GM19467 (cell line): ENCODE data around the gene EHD2.
"Not testable (repeated sequence)": the region's sequence is repeated elsewhere in the genome, so short reads cannot be mapped to it uniquely, and the experiment has no call there.

Experiments used
- ATAC-seq: cut with Tn5 transposase; IDR thresholded peaks from one replicate; pipeline ENCODE4 v1.9.1; 2021; ENCODE audit warnings: mild to moderate bottlenecking, moderate library complexity; ENCODE audit not compliant: unreplicated experiment

EHD2 gene, protein sequence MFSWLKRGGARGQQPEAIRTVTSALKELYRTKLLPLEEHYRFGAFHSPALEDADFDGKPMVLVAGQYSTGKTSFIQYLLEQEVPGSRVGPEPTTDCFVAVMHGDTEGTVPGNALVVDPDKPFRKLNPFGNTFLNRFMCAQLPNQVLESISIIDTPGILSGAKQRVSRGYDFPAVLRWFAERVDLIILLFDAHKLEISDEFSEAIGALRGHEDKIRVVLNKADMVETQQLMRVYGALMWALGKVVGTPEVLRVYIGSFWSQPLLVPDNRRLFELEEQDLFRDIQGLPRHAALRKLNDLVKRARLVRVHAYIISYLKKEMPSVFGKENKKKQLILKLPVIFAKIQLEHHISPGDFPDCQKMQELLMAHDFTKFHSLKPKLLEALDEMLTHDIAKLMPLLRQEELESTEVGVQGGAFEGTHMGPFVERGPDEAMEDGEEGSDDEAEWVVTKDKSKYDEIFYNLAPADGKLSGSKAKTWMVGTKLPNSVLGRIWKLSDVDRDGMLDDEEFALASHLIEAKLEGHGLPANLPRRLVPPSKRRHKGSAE

GRCh38 chr19:47713046-47714021, at the start of gene EHD2:
Gene EHD2, plus strand, starts transcription at chr19:47713422. Its CDS starts 3,191 bp downstream, at chr19:47716613.
- ATAC-seq = no peak

- no peak for ATAC-seq
These were observed 49.7 kb upstream of the EHD2 start for GRCh38 chr19:47663435-47663910.

DNA sequence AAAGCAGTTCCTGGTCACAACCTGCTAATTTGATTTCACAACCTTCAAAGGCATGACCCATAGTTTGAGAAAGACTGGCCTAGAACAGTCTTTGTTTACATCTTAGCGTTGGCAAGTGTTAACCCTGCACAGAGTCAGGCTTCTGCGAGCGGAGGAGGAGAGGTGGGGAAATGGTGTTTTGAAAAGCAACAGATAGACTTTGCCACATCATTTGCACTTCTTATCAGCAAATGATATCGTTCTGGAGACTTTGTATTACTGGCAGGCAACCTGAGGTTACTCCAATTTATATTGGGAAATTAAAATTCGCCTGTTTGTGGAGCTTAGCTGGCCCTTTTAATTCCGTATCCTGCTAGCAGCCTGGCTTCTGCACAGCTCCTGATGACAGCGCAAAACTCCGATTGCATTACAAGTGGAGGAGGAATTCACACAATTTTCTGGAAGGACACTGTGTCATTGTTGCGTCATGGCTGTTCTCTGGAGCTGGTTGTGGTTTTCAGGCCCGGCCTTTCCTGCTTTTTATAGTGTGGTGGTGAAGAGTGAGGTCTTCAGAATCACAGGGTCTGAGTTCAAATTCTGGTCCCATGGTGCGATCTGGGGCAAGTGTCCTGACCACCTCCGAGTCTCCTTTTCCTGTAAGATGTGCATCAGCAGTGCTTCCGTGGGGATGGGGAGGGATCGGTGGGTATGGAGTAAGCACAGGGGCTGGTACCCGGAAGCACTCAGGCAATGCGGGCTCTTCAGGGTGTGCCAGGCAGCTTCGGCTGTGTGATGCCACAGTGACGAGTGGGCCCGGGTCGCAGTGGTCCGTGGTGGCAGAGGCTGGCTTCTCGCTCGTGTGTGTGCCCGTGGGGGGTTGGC, 49.1 kb upstream of the EHD2 start:
- ATAC-seq = no peak

- not testable (repeated sequence) for ATAC-seq
These were observed 44.7 kb upstream of the EHD2 start for GRCh38 chr19:47668556-47668955.

DNA sequence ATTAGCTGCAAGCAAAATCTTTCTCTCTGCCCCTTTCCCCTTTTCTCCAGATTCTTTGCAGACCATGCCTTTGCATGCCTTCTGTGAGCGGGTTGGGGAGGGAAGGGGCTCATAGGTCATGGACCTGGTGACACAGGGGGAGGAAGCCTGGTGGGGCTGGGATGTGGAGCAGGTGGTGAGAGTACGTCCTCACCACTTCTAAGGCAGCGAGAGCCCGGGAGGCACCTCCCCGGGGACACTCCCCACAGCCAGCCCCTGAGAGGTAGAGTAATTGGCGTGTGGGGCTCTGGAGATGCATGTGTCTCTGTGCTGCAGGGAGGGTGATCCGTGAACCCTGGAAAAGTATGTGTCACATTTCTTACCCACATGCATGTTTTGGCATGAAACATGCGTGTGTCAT, 42.5 kb upstream of the EHD2 start:
- no peak for ATAC-seq

DNA sequence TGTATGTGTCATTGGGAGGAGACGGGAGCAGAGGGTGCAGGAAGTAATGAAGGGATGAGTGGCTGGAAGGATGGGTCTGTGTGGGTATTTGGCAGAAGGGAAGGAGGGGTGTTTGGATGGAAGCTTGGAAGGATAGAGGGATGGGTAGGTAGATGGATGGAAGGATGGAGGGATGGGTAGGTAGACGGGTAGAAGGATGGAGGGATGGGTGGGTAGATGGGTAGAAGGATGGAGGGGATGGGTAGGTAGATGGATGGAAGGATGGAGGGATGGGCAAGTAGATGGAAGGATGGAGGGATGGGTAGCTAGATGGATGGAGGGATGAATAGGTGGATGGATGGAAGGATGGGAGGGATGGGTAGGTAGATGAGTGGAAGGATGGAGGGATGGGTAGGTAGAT, 41.7 kb upstream of the EHD2 start:
- ATAC-seq = no peak

- ATAC-seq = no peak
These were observed 39.8 kb upstream of the EHD2 start for GRCh38 chr19:47673426-47673825.

DNA sequence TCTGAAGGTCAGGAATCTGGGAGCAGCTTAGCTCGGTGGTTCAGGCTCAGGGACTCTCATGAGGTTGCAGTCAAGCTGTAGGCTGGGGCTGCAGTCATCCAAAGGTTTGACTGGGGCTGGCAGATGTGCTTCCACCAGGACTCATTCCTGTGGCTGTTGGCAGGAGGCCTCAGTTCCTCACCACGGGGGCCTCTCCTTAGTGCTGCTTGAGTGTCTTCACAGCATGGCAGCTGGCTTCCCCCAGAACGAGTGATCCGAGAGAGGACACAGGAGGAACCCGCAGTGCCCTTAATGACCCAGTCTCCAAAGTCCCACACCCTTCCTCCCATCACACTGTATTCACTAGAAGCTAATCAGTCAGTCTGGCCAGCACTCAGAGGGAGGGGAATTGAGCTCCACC, 38.7 kb upstream of the EHD2 start:
- no peak for ATAC-seq

DNA sequence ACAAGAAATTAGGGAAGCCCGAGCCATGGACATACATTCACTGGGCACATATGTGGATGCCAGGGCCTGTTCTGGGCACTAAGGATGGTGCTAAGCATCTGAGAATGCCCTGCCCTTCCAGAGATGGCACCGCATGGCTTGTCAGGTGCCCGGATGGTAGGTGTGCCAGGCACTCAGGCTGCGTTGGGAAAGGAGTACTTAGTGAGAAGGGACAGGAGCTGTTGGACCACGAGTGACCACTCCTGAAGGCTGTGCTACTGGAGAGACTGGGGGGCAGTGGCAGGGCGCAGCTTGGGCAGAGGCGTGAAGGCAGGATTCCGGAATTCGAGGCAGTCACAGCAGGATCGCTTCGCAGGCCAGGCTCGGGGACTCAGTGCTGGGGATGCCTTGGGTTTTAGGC, 38.0 kb upstream of the EHD2 start:
- ATAC-seq = no peak

DNA sequence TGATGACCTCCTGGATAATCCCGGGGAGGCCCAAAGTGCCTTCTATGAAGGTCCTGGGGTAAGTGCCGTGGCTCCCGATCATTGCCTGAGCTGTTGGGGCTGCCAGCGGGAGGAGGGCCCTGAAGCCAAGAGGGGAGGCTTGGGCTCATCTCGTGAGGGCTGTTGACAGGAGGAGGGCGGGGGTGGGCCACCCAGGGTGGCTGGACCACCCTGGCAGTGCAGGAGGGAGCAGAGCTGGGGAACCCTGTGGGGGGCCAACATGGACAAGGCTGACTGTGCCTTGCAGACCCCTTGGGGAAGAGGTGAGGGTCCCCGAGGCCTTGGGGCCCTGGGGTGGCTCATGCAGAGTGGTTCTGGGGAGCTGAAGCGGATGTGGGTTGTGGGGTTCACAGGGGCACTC, 37.4 kb upstream of the EHD2 start:
- no peak for ATAC-seq

DNA sequence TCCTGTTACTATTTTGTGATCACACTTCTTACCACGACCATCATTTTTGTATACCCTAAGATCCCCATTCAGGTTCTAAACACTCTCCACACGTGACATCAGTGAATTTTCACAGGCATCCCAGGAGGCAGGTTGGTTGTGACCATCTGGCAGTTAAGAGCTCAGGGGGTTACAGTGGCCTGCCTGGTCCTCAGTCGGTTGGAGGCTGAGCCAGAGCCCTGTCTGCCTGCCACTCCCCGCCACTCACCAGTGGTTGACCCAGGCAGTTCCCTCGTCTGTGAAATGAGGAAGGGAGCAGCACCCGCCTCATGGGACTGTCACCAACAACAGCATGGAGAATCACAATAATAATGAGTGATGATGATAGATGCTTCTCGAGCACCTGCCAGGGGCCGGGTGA, 36.4 kb upstream of the EHD2 start:
- no peak for ATAC-seq

- no peak for ATAC-seq
These were observed 33.8 kb upstream of the EHD2 start for GRCh38 chr19:47679251-47679900.

DNA sequence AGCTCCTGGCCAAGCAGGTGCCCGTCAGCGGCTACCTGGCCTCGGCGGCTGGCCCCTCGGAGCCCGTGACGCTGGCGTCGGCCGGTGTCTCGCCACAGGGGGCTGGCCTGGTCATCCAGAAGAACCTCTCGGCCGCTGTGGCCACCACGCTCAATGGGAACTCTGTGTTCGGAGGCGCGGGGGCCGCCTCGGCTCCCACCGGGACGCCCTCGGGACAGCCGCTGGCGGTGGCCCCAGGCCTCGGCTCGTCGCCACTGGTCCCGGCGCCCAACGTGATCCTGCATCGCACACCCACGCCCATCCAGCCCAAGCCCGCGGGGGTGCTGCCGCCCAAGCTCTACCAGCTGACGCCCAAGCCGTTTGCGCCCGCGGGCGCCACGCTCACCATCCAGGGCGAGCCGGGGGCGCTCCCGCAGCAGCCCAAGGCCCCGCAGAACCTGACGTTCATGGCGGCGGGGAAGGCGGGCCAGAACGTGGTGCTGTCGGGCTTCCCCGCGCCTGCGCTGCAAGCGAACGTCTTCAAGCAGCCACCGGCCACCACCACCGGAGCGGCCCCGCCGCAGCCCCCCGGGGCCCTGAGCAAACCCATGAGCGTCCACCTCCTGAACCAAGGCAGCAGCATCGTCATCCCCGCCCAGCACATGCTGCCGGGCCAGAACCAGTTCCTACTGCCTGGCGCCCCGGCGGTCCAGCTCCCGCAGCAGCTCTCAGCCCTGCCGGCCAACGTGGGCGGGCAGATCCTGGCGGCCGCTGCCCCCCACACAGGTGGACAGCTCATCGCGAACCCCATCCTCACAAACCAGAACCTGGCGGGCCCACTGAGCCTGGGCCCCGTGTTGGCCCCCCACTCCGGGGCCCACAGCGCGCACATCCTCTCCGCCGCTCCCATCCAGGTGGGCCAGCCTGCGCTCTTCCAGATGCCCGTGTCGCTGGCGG, 33.0 kb upstream of the EHD2 start:
- ATAC-seq = no peak

DNA sequence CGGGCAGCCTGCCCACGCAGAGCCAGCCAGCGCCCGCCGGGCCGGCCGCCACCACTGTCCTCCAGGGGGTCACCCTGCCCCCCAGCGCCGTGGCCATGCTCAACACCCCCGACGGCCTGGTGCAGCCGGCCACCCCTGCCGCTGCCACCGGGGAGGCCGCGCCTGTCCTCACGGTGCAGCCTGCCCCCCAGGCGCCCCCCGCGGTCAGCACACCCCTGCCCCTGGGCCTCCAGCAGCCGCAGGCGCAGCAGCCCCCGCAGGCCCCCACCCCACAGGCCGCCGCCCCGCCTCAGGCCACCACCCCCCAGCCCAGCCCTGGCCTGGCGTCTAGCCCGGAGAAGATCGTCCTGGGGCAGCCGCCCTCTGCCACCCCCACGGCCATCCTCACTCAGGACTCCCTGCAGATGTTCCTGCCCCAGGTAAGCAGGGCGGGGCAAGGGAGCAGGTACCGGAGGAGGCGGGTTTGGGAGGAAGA, 32.3 kb upstream of the EHD2 start:
- no peak for ATAC-seq

- no peak for ATAC-seq
These were observed 31.8 kb upstream of the EHD2 start for GRCh38 chr19:47681388-47681787.

DNA sequence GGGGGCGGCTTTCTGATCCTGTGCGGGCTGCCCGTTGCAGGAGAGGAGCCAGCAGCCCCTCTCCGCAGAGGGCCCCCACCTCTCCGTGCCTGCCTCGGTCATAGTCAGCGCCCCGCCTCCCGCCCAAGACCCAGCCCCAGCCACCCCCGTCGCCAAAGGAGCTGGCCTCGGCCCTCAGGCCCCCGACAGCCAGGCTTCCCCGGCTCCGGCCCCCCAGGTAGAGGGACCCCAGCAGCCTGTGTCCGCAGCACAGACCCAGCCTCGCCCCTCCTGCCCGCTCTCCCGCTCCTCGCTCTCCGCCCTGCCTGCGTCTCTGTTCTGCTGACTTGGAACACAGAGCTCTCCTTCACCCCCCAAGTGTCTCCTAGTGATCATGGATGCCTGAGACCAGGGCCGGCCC, 31.3 kb upstream of the EHD2 start:
- ATAC-seq = no peak

- ATAC-seq = no peak
These were observed 30.3 kb upstream of the EHD2 start for GRCh38 chr19:47682939-47683338.

DNA sequence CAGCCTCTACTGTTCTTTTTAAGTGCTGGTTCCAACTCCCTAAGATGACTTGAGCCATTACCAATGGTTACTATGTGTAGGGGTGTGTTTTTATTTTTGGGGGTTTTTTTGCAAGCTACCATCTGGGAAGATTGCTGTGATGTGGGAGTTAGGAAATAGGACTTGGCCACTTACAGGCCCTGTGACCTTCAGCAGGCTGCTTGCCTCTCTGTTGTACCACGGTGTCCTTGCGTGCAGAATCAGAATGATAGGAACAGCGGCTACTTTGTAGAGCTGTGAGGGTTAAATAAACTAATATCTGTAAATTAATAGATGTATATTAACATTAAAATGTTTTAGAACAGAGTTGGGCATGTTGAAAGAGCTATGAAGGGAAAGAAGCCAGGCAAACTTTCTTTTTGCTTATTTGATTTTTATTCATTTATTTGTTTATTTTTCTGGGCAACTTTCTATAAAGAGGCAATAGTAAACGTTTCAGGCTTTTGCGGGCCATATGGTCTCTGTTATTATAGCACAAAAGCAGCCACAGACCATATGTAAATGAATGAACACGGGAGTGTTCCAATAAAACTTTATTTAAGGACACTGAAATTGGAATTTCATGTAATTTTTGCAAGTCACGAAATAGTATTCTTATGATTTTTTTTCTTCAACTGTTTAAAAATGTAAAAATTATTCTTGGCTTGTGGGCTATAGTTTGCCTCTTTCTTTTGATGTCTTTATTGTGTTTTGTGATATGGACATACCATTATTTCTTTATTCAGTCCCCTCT, 26.4 kb upstream of the EHD2 start:
- no peak for ATAC-seq
